Anterior cingulate cortex (tissue), 58 donors: Measurements from ENCODE around the gene MALL.
"Not testable (repeated sequence)": the region's sequence is repeated elsewhere in the genome, so short reads cannot be mapped to it uniquely, and the experiment has no call there.

Experiments used
- DNase-seq, 58 donors: peaks; one replicate each; lab custom pipeline; 2025; lab: John Stamatoyannopoulos, UW

Gene MALL

DNA sequence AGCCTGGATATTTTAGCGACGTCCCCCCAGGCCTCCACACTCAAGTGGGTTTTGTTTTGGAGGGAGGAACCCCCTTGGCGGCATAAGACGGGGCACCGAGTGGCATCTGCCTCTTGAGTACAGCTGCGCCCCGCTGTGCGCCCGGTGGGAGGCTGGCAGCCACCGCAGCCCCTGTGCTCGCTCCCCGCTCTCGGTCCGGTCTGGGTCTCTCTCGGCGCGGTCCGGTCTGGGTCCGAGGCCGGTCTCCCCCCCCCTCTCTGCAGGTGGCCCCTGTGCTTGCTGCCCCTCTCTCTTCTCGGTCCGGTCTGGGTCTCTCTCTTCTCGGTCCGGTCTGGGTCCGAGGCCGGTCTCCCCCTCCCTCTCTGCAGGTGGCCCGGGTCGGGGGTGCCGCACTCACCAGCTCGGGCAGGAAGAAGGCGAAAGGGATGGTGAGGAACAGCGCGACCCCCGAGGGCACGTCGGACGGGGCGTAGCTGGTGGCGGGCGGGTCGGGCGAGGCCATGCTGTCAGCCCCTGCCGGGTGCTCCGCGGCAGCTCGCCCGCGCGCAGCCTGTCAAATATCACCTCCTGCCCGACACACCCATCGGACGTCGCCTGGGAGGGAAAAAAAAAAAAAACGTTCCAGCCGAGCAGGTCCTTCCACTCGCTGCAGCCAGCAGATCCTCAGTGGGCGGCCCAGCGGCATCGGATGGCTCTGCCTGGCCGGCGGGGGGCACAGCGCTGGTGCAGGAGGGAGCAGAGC, at the start of gene MALL:
TSS of gene MALL (minus strand) at position 532 of the 742 bp plus-strand sequence. CDS start at position 502, 30 bp downstream.
- DNase-seq: no peak

DNA sequence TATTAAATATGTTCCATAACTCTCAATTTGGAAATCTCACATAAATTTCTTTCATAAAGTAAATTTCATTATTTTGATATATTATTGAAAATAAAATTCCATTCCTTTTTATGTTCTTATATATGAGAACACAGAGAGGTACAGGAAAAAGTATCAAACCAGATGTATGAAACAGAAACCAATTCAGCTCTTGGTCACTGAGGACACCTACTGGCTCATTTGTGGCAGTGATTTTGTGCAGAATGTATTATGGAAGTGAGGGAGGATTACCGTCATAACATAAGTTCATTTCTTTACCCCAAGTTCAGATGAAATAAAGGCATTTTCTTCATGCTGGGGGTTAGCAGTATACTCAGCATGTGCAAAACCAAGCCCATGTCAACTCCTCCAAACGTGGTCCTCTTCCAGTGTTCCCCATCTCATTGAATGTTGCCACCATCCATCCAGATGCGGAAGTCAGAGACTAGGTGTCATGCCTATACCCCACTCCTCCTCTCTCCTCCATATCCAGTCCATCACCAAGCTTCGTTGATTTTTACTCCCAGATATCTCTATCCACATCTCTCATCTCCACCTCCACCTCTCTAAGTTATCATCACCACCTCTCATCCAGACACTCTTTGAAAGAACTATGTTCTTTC, 41.7 kb upstream of the MALL start:
- DNase-seq: peak in 10 of 58 donors; percentile 1 to 11 (median 6)

DNA sequence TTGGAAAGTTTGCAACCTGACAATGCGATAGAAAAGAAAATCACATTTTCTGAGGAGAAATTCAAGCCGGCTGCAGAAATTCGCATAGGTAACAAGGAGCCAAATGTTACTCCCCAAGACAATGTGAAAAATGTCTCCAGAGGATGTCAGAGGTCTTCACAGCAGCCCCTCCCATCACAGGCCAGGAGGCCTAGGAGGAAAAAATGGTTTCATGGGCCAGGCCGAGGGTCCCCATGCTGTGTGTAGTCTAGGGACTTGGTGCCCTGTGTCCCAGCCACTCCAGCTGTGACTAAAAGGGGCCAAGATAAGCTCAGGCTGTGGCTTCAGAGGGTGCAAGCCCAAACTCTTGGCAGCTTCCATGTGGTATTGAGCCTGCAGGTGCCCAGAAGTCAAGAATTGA, 39.2 kb upstream of the MALL start:
- DNase-seq: not testable (repeated sequence)

DNA sequence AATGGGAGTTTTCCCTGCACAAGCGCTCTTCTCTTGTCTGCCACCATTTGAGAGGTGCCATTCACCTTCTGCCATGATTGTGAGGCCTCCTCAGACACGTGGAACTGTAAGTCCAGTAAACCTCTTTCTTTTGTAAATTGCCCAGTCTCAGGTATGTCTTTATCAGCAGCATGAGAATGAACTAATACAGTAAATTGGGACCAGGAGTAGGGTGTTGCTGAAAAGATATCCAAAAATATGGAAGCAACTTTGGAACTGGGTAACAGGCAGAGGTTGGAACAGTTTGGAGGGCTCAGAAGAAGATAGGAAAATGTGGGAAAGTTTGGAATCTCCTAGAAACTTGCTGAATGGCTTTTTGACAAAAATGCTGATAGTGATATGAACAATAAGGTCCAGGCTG, 38.6 kb upstream of the MALL start:
- DNase-seq: not testable (repeated sequence)

DNA sequence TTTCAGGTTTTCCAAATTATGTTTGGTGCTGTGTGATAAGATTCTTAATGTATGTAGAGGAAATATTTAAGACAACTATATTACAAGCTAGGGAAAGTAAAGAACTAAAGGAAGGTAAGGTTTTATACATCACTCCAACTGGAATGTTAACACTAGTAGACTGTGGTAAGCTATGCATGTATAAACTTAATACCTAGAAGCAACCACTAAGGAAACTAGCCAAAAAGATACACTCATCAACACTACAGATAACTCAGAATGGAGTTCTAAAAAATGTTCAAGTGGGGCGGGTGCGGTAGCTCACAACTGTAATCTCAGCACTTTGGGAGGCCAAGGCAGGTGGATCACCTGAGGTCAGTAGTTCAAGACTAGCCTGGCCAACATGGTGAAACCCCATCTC, 37.8 kb upstream of the MALL start:
- no peak for DNase-seq

DNA sequence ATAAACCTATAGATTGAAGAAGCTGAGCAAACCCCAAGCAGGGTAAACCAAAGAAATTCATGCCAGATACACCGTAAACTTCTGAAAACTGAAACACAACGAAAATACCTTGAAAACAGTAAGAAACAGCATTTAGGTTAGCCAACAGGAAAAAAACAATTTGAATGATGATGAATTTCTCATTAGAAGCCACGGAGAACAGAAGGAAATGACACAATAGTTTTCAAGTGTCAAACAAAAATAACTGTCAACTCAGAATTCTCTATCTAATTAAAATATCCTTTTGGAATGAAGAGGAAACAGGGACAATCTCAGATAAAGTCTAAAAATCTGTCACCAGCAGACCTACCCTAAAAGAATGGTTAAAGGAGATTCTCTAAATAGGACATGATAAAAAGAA, 37.3 kb upstream of the MALL start:
- DNase-seq: no peak

DNA sequence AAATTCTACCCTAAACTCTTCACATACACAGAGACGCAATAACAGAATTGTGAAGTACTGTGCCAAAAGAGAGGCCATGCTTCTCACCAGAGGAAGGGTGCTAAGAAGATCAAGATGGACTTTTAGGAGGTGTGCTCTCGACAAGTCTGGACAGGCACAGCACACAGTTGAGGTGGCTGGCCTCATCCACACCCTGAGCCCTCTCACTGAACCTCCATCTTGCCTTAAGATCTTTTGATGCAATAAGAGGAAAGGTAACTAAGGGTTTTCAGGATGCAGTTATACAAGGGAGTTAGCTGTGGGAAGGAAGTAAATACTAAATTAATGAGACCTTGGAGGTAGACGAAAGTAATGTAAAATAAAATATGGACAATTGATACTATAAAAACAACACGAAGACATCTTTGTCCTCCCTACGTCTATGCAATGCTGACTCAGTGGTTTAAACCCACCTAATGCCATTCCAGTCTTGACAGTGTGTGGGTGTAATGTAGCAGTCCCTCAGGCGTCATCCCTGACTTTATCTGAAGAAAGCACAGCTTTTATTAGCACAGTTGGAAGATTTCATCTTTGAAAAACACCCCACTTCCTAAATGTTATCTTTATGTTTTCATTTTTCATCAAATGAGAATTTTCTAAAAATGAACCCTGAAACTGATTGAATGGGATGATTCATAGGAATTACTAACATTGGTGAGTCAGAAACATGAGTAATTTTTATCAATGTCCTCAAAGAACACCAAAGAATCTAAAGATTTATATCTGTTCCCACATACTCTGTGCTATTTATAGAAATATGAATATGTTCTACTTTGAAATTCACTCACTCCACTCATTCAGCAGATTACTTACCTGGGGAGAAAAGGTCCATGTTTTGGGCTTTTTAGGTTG, 34.0 kb upstream of the MALL start:
- peak in 1 of 58 donors; percentile 0 for DNase-seq

DNA sequence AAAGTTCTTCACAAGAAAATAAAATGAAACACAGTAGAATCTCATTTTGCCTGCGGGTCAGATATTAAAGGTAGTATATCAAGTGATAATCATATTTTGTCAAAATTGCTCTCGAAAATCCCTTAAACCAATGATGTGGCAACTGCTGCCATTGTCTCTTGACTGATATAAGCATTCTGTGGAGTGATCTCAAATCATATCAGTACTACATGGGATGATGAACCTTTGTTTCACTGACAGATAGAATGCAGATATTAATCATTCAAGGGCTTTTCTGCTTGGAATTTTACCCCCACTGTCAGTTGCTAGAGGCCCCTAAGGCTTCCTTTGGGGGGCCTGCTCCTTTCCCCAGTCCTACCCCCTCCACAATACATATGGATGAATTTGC, 31.3 kb upstream of the MALL start:
- DNase-seq: no peak

DNA sequence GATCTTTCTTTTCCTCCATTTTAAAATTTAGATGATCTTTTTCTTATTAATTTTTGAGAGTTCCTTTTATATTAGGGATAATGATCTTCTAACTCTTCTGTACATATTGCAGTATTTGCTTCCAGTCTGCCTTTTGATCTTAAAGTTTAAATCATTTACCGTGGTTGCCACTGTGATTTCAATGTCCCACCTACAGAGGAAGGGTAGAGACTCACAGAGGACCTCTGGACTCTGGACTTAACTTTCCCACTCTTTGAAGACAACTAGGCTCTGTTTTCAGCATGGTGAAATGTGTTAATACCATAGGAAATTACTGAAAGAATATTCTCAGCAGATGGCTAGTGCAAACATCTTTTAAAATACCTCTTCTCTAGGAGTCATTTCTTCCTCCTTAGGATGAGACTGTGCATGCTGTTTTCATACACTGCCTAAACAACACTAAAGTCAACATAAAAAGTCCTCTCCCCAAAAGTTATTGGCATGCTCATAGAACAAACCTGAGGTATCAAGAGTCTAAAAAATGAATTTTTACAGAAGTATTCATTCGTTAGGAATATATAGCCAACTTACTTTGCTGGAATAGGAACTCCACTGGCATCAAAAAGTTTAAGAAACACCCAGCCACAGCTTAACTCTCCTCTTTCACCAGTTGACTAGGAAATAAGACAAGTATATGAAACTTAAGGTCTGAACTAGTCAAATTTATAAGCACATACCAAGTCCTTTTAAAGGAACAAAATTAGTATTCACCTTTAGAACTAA, 30.7 kb upstream of the MALL start:
- DNase-seq: no peak

DNA sequence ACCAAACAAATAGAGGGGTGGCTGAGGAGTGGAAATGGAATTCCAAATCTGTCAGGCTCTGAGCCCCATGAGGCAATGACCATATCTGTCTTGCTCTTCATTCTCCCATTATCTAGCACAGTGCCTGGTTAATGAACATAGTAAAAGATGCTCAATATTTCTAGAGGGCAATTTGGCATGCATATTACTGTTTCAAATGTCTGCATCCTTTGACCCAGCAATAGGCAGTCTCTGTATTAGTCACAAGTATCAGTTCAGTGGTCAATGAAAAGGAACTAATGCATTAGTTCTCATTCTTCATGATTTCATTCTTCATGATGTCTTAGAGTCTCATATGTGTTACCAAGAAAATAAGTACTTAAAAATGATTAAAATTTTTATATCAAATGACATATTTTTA, 28.4 kb upstream of the MALL start:
- no peak for DNase-seq

DNA sequence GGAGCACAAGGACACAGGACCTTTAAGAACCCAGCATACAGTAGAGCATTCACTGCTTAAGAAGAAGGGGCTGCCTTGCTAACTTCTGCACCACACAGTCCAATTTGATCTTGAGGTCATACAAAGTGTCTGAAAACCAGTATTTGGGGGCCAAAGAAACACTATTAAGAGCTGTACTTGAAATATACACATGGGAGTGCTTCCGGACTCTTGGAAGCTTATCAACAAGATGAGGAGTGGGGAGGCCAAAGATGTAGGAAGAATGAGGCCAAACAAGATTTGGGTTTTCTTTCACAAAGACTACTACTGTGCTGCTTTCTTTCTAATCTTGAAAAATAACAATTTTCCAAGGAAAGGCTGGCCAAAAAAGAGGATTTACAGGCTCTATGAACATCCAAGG, 24.8 kb upstream of the MALL start:
- no peak for DNase-seq

DNA sequence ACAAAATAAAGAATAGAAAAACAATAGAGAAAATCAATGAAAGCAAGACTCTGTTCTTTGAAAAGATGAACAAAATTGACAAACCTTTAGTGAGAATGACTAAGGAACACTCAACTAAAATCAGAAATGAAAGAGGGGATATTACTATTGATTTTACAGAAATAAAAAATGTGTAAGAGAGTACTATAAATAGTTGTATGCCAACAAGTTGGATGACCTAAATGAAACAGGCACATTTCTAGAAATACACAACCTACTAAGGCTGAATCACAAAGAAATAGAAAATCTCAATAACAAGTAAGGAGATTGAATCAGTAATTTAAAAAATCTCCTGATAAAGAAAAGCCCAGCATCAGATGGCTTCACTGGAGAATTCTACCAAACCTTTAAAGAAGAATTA, 18.4 kb upstream of the MALL start:
- no peak for DNase-seq

DNA sequence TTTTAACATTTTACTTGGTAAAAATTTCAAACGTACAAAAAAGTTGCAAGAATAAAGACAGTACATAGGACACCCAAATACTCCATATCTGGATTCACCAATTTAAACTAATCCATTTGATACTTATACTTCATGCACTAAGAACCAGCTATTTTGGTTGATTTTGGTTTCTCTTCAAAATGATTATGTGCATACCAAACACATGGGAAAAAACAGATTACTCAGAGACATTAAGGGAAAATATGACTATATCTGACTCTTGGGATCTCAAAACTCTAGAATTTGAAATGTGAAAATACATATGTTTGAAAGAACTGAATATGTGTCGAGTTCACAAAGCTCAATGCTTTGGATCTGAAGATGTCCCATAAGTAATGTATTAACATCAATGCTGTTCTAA, 15.5 kb upstream of the MALL start:
- DNase-seq: no peak

DNA sequence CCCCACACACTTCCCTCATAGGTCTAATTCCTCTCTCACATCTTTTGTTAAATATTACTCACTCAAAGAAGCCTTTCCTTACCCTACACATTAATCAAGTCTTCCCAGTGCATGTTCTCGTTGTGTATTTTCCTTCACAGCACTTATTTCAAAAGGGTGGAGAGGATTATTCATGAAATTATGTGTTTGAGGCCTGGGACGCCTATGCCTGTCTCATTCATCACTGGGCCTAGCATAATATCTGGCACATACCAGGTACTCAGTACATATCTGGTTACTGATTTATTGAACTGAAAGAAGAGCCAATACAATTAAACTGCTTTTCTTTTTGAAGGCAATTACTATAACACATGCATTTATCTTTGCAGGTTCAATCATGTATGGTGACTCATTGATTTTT, 15.1 kb upstream of the MALL start:
- no peak for DNase-seq

DNA sequence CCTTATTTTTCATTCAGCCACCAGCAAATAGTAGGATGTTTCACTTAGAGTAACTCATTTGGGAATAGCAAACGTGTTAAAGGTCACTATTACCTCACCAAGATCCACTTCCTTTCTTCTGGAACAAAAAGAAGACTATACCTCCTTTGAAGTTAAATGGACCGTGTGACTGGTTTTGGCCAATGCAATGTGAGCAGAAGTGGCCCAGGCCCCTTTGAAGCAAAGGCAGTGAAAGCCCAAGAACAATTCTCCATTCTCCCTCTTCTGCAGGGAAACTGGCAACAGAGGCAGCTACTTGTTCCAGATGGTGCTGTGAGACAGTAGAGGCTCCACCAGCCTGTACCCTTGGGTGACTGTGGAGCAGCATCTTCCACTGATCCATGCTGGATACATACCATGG, 11.3 kb upstream of the MALL start:
- DNase-seq: peak in 4 of 58 donors; percentile 6 to 31 (median 14)

DNA sequence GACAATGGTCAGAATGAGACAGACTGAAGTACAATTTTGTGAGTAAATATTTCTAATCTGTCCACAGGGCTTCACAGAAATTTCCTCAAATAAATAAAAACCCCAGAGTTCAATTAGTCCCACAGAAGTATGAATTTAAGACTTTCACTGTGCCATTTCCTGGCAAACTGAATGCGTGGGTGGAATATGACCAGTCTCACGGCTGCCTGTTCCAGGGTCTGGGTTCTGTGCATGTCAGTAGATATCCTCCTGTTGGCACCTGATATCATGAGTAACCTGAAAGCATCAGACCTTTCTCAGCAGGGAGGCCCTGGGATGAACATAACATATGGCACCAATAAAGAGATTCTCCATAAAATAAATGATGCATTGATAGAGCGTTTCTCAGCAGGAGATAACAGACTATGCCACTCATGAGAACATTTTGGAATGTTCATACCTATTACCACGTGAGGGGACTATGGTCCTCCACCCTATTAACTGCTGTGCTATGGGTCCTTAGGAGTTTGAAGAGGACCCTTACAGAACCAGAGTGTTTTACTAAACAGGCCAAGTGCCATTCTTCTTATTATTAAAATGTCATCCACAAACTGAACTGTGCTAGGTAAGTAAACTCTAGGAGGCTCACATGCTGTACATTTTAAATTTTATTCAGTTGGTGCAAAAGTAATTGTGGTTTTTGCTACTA, 10.6 kb upstream of the MALL start:
- DNase-seq: no peak

DNA sequence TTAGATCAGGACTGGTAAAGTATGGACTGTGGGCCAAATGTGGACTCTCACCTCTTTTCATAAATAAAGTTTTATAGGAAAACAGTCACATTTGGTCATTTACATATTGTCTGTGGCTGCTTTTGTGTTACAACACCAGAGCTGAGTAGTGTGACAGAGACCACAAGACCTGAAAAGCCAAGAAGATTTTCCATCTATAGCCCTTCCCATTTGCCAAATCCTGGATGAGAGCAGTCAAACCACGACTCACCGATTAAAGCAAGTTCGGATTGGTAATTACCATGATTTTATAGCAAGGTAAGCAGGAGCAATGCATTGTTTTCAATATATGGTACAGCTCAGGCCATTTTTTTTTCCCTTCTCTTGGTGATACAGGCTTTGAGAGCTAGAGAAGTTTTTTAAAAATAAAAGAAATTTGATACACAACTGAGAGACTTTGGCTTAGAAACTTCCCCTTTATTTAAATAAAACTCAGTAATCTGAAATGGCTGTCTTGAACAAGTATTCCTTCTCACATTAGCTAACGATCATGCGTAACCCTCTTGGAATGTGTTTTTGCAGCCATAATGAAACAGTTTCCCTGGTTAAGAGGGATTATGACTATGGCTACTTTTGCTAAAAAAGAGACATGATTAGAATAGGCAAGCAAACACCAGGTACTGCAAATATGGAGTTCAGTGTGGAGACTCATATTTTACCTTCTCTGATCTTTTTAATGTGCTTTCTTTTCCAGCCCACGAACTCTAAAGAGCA, 9.5 kb upstream of the MALL start:
- DNase-seq: no peak

DNA sequence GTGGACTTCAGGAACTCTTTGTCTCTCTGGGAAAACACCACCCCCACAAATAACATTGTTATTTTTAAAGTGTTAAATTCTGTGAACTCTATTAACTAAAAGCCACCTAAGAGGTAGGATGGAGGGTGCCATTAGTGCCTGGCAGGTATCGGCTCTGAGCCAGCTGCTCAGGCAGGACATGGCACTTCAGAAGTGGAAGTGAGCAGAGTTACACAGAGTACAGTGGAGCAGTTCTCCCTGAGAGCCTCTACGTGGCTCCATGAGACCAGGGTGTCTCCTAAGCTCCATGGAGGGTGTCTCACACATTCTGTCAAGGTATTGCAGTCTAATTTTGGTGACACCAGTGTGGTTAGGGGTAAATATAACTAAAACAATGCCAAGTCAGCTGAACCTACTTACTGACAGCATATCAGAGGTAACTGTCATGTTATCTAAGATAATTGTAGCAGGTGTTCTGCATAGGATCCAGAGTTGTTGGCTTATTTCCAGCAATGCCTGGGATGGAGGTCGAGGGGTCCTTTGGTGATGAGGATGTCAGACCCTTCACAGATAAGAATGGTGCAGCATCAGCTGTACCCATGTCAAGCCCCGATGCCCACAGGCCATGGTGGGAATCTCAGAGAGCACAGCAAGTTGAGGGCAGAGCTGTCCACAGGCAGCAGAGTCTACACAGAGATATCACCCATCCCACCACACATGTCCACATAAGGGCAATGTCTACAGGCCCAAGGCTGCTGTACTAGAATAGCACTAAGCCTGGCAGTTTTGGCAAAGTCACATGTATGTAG, 8.6 kb upstream of the MALL start:
- DNase-seq: no peak
